Measurements from ENCODE around the gene ASTN2.
A peak's percentile ranks its signal among the peaks of the same experiment; 100 is the strongest.

Gene ASTN2

DNA sequence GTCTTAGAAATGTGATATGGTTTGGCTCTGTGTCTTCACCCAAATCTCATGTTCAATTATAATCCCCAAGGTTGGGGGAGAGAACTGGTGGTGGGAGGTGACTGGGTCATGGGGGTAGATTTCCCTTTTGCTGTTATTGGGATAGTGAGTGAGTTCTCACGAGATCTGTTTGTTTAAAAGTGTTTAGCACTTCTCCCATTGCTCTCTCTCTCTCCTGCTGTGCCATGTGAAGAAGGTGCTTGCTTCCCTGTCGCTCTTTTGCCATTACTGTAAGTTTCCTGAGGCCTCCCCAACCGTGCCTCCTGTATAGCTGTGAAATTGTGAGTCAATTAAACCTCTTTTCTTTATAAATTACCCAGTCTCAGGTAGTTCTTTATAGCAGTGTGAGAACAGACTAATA, 203.6 kb downstream of the ASTN2 start:
- H3K79me1 ChIP-seq (ENCODE audit: low read depth, low read length), result no peaks in the 10 kb centered on the region
- no peak overlapping the region for H2BK12ac ChIP-seq (ENCODE audit: low read length)
- no peak overlapping the region for H2AK5ac ChIP-seq (ENCODE audit: low read depth, low read length)
- no peaks in the 10 kb centered on the region for H3K36me3 ChIP-seq (replicated peaks in 1 of 2; ENCODE audit: control insufficient read depth in 2 of 2, insufficient read depth in 2 of 2, low read length in 2 of 2)
- H2BK15ac ChIP-seq (ENCODE audit: low read length), result no peak overlapping the region
- H2BK5ac ChIP-seq (ENCODE audit: low read length), result no peak overlapping the region
- no peak overlapping the region for H2BK120ac ChIP-seq (ENCODE audit: low read depth, low read length)
- no peak overlapping the region for H2AFZ ChIP-seq (ENCODE audit: low read length)
- H4K91ac ChIP-seq (ENCODE audit: low read depth, low read length, poor library complexity), result no peak overlapping the region
- H3K9ac ChIP-seq (ENCODE audit: low read depth, low read length, poor library complexity), result no peak overlapping the region
- H3K18ac ChIP-seq (ENCODE audit: low read length), result no peak overlapping the region
- no peak overlapping the region for H3K23ac ChIP-seq (ENCODE audit: low read depth, low read length, poor library complexity)
- H3K4ac ChIP-seq (ENCODE audit: low read length), result no peak overlapping the region
- H4K8ac ChIP-seq (ENCODE audit: low read depth, low read length), result no peak overlapping the region
- no CpG with 5 or more reads among the region's 3 CpGs for WGBS, 2 donors (ENCODE audit: extremely low coverage in 2 of 2, insufficient read length in 2 of 2, insufficient replicate concordance in 1 of 2)
- H3K27ac ChIP-seq (replicated peaks; ENCODE audit: low read length), result no peak overlapping the region
- H3K9me3 ChIP-seq (replicated peaks in 1 of 2; ENCODE audit: control insufficient read depth in 2 of 2, insufficient read depth in 1 of 2, low read depth in 1 of 2, low read length in 2 of 2), result no peaks in the 10 kb centered on the region
- no peak overlapping the region for H3K4me2 ChIP-seq (ENCODE audit: insufficient read depth, low read length, poor library complexity, severe bottlenecking)
- H3K14ac ChIP-seq (ENCODE audit: low read length), result no peak overlapping the region
- no peak overlapping the region for H3K4me3 ChIP-seq (ENCODE audit: low read length in 2 of 2)
- no peaks in the 10 kb centered on the region for H3K27me3 ChIP-seq (ENCODE audit: control insufficient read depth in 3 of 3, insufficient read depth in 3 of 3, low read depth in 1 of 3, low read length in 3 of 3)
- H3K4me1 ChIP-seq (ENCODE audit: control insufficient read depth in 2 of 2, insufficient read depth in 1 of 2, low read depth in 1 of 2, low read length in 2 of 2), result no peaks in the 10 kb centered on the region
- no peak for DNase-seq (ENCODE audit: low spot score)

GRCh38 chr9:117205806-117206205, 209.1 kb downstream of the ASTN2 start:
- no peak overlapping the region for H3K18ac ChIP-seq (ENCODE audit: low read length)
- H4K8ac ChIP-seq (ENCODE audit: low read depth, low read length), result no peak overlapping the region
- no peak overlapping the region for H3K14ac ChIP-seq (ENCODE audit: low read length)
- H3K9ac ChIP-seq (ENCODE audit: low read depth, low read length, poor library complexity), result no peak overlapping the region
- no peak for DNase-seq (ENCODE audit: low spot score)
- H3K4me1 ChIP-seq (ENCODE audit: control insufficient read depth in 2 of 2, insufficient read depth in 1 of 2, low read depth in 1 of 2, low read length in 2 of 2), result no peaks in the 10 kb centered on the region
- no peak overlapping the region for H3K4me2 ChIP-seq (ENCODE audit: insufficient read depth, low read length, poor library complexity, severe bottlenecking)
- H2BK5ac ChIP-seq (ENCODE audit: low read length), result no peak overlapping the region
- no peak overlapping the region for H4K91ac ChIP-seq (ENCODE audit: low read depth, low read length, poor library complexity)
- H3K23ac ChIP-seq (ENCODE audit: low read depth, low read length, poor library complexity), result no peak overlapping the region
- H3K9me3 ChIP-seq (replicated peaks in 1 of 2; ENCODE audit: control insufficient read depth in 2 of 2, insufficient read depth in 1 of 2, low read depth in 1 of 2, low read length in 2 of 2), result no peaks in the 10 kb centered on the region
- no peak overlapping the region for H2AK5ac ChIP-seq (ENCODE audit: low read depth, low read length)
- H2BK120ac ChIP-seq (ENCODE audit: low read depth, low read length), result no peak overlapping the region
- H3K4ac ChIP-seq (ENCODE audit: low read length), result no peak overlapping the region
- no peak overlapping the region for H3K4me3 ChIP-seq (ENCODE audit: low read length in 2 of 2)
- no peaks in the 10 kb centered on the region for H3K79me1 ChIP-seq (ENCODE audit: low read depth, low read length)
- no peaks in the 10 kb centered on the region for H3K27me3 ChIP-seq (ENCODE audit: control insufficient read depth in 3 of 3, insufficient read depth in 3 of 3, low read depth in 1 of 3, low read length in 3 of 3)
- no peaks in the 10 kb centered on the region for H3K36me3 ChIP-seq (replicated peaks in 1 of 2; ENCODE audit: control insufficient read depth in 2 of 2, insufficient read depth in 2 of 2, low read length in 2 of 2)
- no peak overlapping the region for H2BK12ac ChIP-seq (ENCODE audit: low read length)
- no CpG with 5 or more reads among the region's 4 CpGs for WGBS, 2 donors (ENCODE audit: extremely low coverage in 2 of 2, insufficient read length in 2 of 2, insufficient replicate concordance in 1 of 2)
- H2BK15ac ChIP-seq (ENCODE audit: low read length), result no peak overlapping the region
- no peak overlapping the region for H3K27ac ChIP-seq (replicated peaks; ENCODE audit: low read length)
- H2AFZ ChIP-seq (ENCODE audit: low read length), result no peak overlapping the region

DNA sequence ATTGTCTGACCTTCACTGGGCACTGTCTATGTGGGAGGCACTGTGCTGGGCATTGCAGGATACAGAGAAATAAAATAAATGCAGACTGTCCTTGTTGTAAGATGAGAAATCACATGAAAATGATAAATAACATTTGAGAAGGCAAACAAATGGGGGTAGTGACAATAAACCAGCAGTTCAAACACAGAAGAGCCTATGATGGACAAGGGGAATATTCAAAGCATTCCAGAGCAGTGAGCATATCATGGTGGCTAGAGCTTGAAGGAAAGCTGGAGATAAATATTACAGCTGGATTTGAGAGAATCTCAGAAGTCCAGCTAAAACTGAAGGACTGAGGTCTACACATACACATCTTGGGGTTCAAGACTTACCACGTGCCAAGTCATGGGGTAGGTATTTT, 209.9 kb downstream of the ASTN2 start:
- Histone ChIP-seq H3K14ac (ENCODE audit: low read length) (no peak overlapping the region), H3K4ac (ENCODE audit: low read length) (no peak overlapping the region), H3K9me3 (replicated peaks in 1 of 2; ENCODE audit: control insufficient read depth in 2 of 2, insufficient read depth in 1 of 2, low read depth in 1 of 2, low read length in 2 of 2) (no peaks in the 10 kb centered on the region), H2BK12ac (ENCODE audit: low read length) (no peak overlapping the region), H2BK5ac (ENCODE audit: low read length) (no peak overlapping the region), H2BK15ac (ENCODE audit: low read length) (no peak overlapping the region), H3K27ac (replicated peaks; ENCODE audit: low read length) (no peak overlapping the region), H3K9ac (ENCODE audit: low read depth, low read length, poor library complexity) (no peak overlapping the region), H3K4me2 (ENCODE audit: insufficient read depth, low read length, poor library complexity, severe bottlenecking) (no peak overlapping the region), H4K91ac (ENCODE audit: low read depth, low read length, poor library complexity) (no peak overlapping the region), H3K23ac (ENCODE audit: low read depth, low read length, poor library complexity) (no peak overlapping the region), H3K4me1 (ENCODE audit: control insufficient read depth in 2 of 2, insufficient read depth in 1 of 2, low read depth in 1 of 2, low read length in 2 of 2) (no peaks in the 10 kb centered on the region), H3K18ac (ENCODE audit: low read length) (no peak overlapping the region), H3K27me3 (ENCODE audit: control insufficient read depth in 3 of 3, insufficient read depth in 3 of 3, low read depth in 1 of 3, low read length in 3 of 3) (no peaks in the 10 kb centered on the region), H2AK5ac (ENCODE audit: low read depth, low read length) (no peak overlapping the region), H3K79me1 (ENCODE audit: low read depth, low read length) (no peaks in the 10 kb centered on the region), H3K4me3 (ENCODE audit: low read length in 2 of 2) (no peak overlapping the region), H3K36me3 (replicated peaks in 1 of 2; ENCODE audit: control insufficient read depth in 2 of 2, insufficient read depth in 2 of 2, low read length in 2 of 2) (no peaks in the 10 kb centered on the region), H4K8ac (ENCODE audit: low read depth, low read length) (no peak overlapping the region), H2BK120ac (ENCODE audit: low read depth, low read length) (no peak overlapping the region), H2AFZ (ENCODE audit: low read length) (no peak overlapping the region)
- no peak for DNase-seq (ENCODE audit: low spot score)
- no CpG with 5 or more reads among the region's 1 CpG for WGBS, 2 donors (ENCODE audit: extremely low coverage in 2 of 2, insufficient read length in 2 of 2, insufficient replicate concordance in 1 of 2)

DNA sequence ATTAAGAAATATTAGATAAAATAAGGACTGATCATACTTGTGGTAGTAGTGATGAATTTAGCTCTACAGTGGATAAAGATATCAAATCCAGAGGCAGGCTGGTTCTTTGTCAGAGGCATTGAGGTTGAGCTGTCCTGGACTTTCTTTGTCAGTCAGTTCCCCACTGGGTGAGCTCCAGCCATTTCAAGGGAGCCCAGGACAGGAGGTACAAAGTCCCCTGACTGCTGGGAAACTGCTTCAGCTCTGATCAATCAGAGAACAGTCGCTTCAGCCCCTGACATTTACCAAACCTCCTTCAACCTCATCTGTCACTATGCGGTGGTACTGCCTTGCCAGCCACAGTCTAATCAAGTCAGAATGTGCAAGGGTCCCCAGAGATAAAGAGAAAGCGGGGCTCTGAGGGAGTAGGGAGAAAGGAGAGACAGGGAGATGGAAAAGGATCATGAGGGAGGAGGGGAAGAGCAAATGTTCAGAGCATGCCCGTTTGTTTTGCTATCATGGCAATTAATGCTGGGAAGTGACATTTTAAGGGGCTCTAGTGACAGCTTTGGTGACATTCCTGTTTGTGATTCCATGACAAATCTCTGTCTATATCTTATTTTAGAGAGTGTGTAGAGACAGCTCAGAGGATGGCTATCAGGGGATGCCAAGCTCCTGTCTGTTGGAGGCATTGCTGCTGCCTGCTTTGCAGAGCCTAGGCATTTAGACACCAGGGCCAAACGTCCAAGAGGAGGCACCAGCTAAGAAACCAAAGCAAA, 223.2 kb downstream of the ASTN2 start:
- Histone ChIP-seq H4K91ac (ENCODE audit: low read depth, low read length, poor library complexity) (no peak overlapping the region), H3K27ac (replicated peaks; ENCODE audit: low read length) (no peak overlapping the region), H4K8ac (ENCODE audit: low read depth, low read length) (no peak overlapping the region), H3K9me3 (replicated peaks in 1 of 2; ENCODE audit: control insufficient read depth in 2 of 2, insufficient read depth in 1 of 2, low read depth in 1 of 2, low read length in 2 of 2) (no peaks in the 10 kb centered on the region), H2AFZ (ENCODE audit: low read length) (no peak overlapping the region), H3K14ac (ENCODE audit: low read length) (no peak overlapping the region), H3K23ac (ENCODE audit: low read depth, low read length, poor library complexity) (no peak overlapping the region), H3K27me3 (ENCODE audit: control insufficient read depth in 3 of 3, insufficient read depth in 3 of 3, low read depth in 1 of 3, low read length in 3 of 3) (no peaks in the 10 kb centered on the region), H3K4ac (ENCODE audit: low read length) (no peak overlapping the region), H3K9ac (ENCODE audit: low read depth, low read length, poor library complexity) (no peak overlapping the region), H3K36me3 (replicated peaks in 1 of 2; ENCODE audit: control insufficient read depth in 2 of 2, insufficient read depth in 2 of 2, low read length in 2 of 2) (no peaks in the 10 kb centered on the region), H2BK15ac (ENCODE audit: low read length) (no peak overlapping the region), H2BK5ac (ENCODE audit: low read length) (no peak overlapping the region), H2AK5ac (ENCODE audit: low read depth, low read length) (no peak overlapping the region), H3K4me1 (ENCODE audit: control insufficient read depth in 2 of 2, insufficient read depth in 1 of 2, low read depth in 1 of 2, low read length in 2 of 2) (peaks cover 0 to 2% of the 10 kb centered on the region in 2 donors), H2BK120ac (ENCODE audit: low read depth, low read length) (no peak overlapping the region), H2BK12ac (ENCODE audit: low read length) (no peak overlapping the region), H3K18ac (ENCODE audit: low read length) (peak overlapping the region; percentile 15), H3K4me2 (ENCODE audit: insufficient read depth, low read length, poor library complexity, severe bottlenecking) (no peak overlapping the region), H3K79me1 (ENCODE audit: low read depth, low read length) (no peaks in the 10 kb centered on the region), H3K4me3 (ENCODE audit: low read length in 2 of 2) (no peak overlapping the region)
- WGBS, 2 donors (ENCODE audit: extremely low coverage in 2 of 2, insufficient read length in 2 of 2, insufficient replicate concordance in 1 of 2), result no CpG with 5 or more reads among the region's 5 CpGs
- no peak for DNase-seq (ENCODE audit: low spot score)
